HCT116 (cell line): ENCODE results near the gene PIMREG.

Experiments
- ATF3 ChIP-seq: IDR thresholded peaks from 2 replicates; pipeline ENCODE4 v1.6.1; 2012
- EZH2 ChIP-seq: fragments of 200-600 bp; sonication (generic); IDR thresholded peaks from 2 replicates; pipeline ENCODE4 v1.6.1; 2017; ENCODE audit warnings: antibody characterized with exemption, mixed run types
- EZH2phosphoT487 ChIP-seq: fragments of 200-600 bp; IDR thresholded peaks from 2 replicates; pipeline ENCODE4 v1.6.1; 2018; ENCODE audit warnings: antibody characterized with exemption, borderline replicate concordance
- FOSL1 ChIP-seq: IDR thresholded peaks from 2 replicates; pipeline ENCODE4 v1.6.1; 2012; ENCODE audit warnings: low read depth
- MAX ChIP-seq: IDR thresholded peaks from 2 replicates; pipeline ENCODE4 v1.6.1; 2012
- POLR2A ChIP-seq: IDR thresholded peaks from 2 replicates; pipeline ENCODE4 v1.7.0; 2011; ENCODE audit warnings: borderline replicate concordance; ENCODE audit not compliant: insufficient read depth, insufficient read length; ENCODE audit errors: extremely low read depth
- POLR2AphosphoS5 ChIP-seq: IDR thresholded peaks from 2 replicates; pipeline ENCODE4 v1.6.1; 2011; ENCODE audit warnings: mild to moderate bottlenecking, low read depth, low read length, moderate library complexity
- TCF7L2 ChIP-seq: IDR thresholded peaks from 2 replicates; pipeline ENCODE4 v1.7.0; 2011; ENCODE audit warnings: borderline replicate concordance, inconsistent platforms; ENCODE audit not compliant: insufficient read depth, insufficient read length; ENCODE audit errors: extremely low read depth
- YY1 ChIP-seq: IDR thresholded peaks from 2 replicates; pipeline ENCODE4 v1.6.1; 2011; ENCODE audit warnings: low read length, low read depth, moderate library complexity, mild to moderate bottlenecking; ENCODE audit not compliant: insufficient replicate concordance; ENCODE audit errors: extremely low read depth
- ZNF274 ChIP-seq: fragments of 200-500 bp; sonication (Bioruptor generic); IDR thresholded peaks from 2 replicates; pipeline ENCODE4 v1.6.1; 2014; ENCODE audit warnings: mild to moderate bottlenecking, low read depth, low read length, inconsistent platforms
- TF ChIP-seq, protein P1 (sequence below), 3 experiments: fragments of 200-600 bp in 1 of 3; sonication (generic) in 1 of 3; IDR thresholded peaks in 2 of 3; conservative IDR thresholded peaks in 1 of 3; 2 replicates each; pipeline ENCODE4 v1.5.1; 2012 to 2017; ENCODE audit warnings: low read depth in 2 of 3, low read length in 2 of 3, antibody characterized with exemption in 1 of 3, borderline replicate concordance in 1 of 3, control low read depth in 1 of 3, mild to moderate bottlenecking in 1 of 3, mixed read lengths in 1 of 3, mixed run types in 1 of 3, moderate library complexity in 1 of 3; ENCODE audit not compliant: insufficient read depth in 1 of 3
- TF ChIP-seq, protein P2 (sequence below): IDR thresholded peaks from 2 replicates; pipeline ENCODE4 v1.6.1; 2011; ENCODE audit warnings: mild to moderate bottlenecking, low read length, moderate library complexity; ENCODE audit not compliant: insufficient replicate concordance; ENCODE audit errors: extremely low read depth
- TF ChIP-seq, protein P3 (sequence below): IDR thresholded peaks from 2 replicates; pipeline ENCODE4 v1.6.1; 2012; ENCODE audit warnings: low read depth

DNA sequence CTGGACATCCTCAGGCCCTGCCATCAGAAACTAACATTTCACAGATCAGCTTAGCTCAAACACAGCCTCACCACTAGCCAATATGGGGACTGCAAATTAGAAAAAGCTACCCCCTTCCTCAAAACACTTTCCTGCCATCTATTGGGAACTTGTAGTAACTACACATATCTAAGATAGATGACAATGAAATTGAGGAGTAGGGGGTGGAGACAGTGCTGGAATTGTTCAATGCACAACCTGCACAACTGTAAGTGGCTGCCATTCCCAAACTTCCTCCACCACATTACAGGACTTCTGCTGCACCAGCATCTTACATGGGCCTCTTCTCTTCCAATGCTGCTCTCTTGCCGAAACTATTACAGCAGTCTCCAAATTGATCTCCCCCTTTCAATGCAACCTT is 31.2 kb upstream of the PIMREG start:
- TF ChIP-seq, protein P1, sequence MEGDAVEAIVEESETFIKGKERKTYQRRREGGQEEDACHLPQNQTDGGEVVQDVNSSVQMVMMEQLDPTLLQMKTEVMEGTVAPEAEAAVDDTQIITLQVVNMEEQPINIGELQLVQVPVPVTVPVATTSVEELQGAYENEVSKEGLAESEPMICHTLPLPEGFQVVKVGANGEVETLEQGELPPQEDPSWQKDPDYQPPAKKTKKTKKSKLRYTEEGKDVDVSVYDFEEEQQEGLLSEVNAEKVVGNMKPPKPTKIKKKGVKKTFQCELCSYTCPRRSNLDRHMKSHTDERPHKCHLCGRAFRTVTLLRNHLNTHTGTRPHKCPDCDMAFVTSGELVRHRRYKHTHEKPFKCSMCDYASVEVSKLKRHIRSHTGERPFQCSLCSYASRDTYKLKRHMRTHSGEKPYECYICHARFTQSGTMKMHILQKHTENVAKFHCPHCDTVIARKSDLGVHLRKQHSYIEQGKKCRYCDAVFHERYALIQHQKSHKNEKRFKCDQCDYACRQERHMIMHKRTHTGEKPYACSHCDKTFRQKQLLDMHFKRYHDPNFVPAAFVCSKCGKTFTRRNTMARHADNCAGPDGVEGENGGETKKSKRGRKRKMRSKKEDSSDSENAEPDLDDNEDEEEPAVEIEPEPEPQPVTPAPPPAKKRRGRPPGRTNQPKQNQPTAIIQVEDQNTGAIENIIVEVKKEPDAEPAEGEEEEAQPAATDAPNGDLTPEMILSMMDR (IDR thresholded peaks at IDR 0.05 in 2 of 3, conservative IDR thresholded peaks at IDR 0.05 in 1 of 3; ENCODE audit: borderline replicate concordance in 1 of 3, insufficient read depth in 1 of 3, low read depth in 2 of 3, low read length in 2 of 3), result peak; percentile 58 to 68 (median 62)
- TF ChIP-seq POLR2A (no peak), ZNF274 (no peak), ATF3 (no peak), FOSL1 (no peak), TCF7L2 (no peak), POLR2AphosphoS5 (no peak), YY1 (no peak), MAX (no peak), EZH2 (no peak), EZH2phosphoT487 (no peak)
- TF ChIP-seq, protein P2, sequence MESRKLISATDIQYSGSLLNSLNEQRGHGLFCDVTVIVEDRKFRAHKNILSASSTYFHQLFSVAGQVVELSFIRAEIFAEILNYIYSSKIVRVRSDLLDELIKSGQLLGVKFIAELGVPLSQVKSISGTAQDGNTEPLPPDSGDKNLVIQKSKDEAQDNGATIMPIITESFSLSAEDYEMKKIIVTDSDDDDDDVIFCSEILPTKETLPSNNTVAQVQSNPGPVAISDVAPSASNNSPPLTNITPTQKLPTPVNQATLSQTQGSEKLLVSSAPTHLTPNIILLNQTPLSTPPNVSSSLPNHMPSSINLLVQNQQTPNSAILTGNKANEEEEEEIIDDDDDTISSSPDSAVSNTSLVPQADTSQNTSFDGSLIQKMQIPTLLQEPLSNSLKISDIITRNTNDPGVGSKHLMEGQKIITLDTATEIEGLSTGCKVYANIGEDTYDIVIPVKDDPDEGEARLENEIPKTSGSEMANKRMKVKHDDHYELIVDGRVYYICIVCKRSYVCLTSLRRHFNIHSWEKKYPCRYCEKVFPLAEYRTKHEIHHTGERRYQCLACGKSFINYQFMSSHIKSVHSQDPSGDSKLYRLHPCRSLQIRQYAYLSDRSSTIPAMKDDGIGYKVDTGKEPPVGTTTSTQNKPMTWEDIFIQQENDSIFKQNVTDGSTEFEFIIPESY, result no peak
- TF ChIP-seq, protein P3, sequence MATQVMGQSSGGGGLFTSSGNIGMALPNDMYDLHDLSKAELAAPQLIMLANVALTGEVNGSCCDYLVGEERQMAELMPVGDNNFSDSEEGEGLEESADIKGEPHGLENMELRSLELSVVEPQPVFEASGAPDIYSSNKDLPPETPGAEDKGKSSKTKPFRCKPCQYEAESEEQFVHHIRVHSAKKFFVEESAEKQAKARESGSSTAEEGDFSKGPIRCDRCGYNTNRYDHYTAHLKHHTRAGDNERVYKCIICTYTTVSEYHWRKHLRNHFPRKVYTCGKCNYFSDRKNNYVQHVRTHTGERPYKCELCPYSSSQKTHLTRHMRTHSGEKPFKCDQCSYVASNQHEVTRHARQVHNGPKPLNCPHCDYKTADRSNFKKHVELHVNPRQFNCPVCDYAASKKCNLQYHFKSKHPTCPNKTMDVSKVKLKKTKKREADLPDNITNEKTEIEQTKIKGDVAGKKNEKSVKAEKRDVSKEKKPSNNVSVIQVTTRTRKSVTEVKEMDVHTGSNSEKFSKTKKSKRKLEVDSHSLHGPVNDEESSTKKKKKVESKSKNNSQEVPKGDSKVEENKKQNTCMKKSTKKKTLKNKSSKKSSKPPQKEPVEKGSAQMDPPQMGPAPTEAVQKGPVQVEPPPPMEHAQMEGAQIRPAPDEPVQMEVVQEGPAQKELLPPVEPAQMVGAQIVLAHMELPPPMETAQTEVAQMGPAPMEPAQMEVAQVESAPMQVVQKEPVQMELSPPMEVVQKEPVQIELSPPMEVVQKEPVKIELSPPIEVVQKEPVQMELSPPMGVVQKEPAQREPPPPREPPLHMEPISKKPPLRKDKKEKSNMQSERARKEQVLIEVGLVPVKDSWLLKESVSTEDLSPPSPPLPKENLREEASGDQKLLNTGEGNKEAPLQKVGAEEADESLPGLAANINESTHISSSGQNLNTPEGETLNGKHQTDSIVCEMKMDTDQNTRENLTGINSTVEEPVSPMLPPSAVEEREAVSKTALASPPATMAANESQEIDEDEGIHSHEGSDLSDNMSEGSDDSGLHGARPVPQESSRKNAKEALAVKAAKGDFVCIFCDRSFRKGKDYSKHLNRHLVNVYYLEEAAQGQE, result no peak
